Measurements from ENCODE around the gene KRT3.
"Not testable (repeated sequence)": the region's sequence is repeated elsewhere in the genome, so short reads cannot be mapped to it uniquely, and the experiment has no call there.

Gene KRT3

GRCh38 chr12:52753283-52753682 lies 42.6 kb downstream of the KRT3 start:
- CTCF ChIA-PET, result interaction anchor here (1.0 kb wide), 1 partner anchor 24 kb away, joined by 3 read pairs; no protein-coding TSS in a partner anchor
- no peak for TF ChIP-seq CTCF (IDR thresholded peaks at IDR 0.05; ENCODE audit: control extremely low read depth, extremely low read depth, low read depth, missing control alignments)
- DNase-seq (ENCODE audit: extremely low spot score), result no peak
- POLR2A ChIA-PET, result no interaction called here

GRCh38 chr12:52752516-52752915 lies 43.4 kb downstream of the KRT3 start:
- CTCF ChIA-PET, result interaction anchor here (1.0 kb wide), 1 partner anchor 23 kb away, joined by 3 read pairs; no protein-coding TSS in a partner anchor

GRCh38 chr12:52751795-52752194 lies 44.1 kb downstream of the KRT3 start:
- ChIA-PET CTCF (interaction anchor here (0.9 kb wide), 1 partner anchor 127 kb away, joined by 3 read pairs; no protein-coding TSS in a partner anchor), POLR2A (no interaction called here)
- no peak for DNase-seq (ENCODE audit: extremely low spot score)
- TF ChIP-seq CTCF (IDR thresholded peaks at IDR 0.05; ENCODE audit: control extremely low read depth, extremely low read depth, low read depth, missing control alignments), result no peak

More at GRCh38 chr12:52752516-52752915, 43.4 kb downstream of the KRT3 start:
- POLR2A ChIA-PET, result no interaction called here
- TF ChIP-seq CTCF (IDR thresholded peaks at IDR 0.05; ENCODE audit: control extremely low read depth, extremely low read depth, low read depth, missing control alignments), result no peak
- DNase-seq (ENCODE audit: extremely low spot score), result no peak

- CTCF ChIA-PET; POLR2A ChIA-PET; DNase-seq (ENCODE audit: extremely low spot score): not testable (repeated sequence)
Measured at GRCh38 chr12:52750532-52750931, 45.4 kb downstream of the KRT3 start.

- no peak for TF ChIP-seq CTCF (IDR thresholded peaks at IDR 0.05; ENCODE audit: control extremely low read depth, extremely low read depth, low read depth, missing control alignments)
- no peak for DNase-seq (ENCODE audit: extremely low spot score)
- CTCF ChIA-PET, result no interaction called here
- POLR2A ChIA-PET, result no interaction called here
Measured at GRCh38 chr12:52749827-52750226, 46.1 kb downstream of the KRT3 start.

- TF ChIP-seq CTCF (IDR thresholded peaks at IDR 0.05; ENCODE audit: control extremely low read depth, extremely low read depth, low read depth, missing control alignments), result no peak
Measured at GRCh38 chr12:52748578-52748977, 47.3 kb downstream of the KRT3 start.

GRCh38 chr12:52745554-52745953 lies 50.4 kb downstream of the KRT3 start:
- ChIA-PET CTCF (no interaction called here), POLR2A (no interaction called here)
- TF ChIP-seq CTCF (IDR thresholded peaks at IDR 0.05; ENCODE audit: control extremely low read depth, extremely low read depth, low read depth, missing control alignments), result no peak
- DNase-seq (ENCODE audit: extremely low spot score), result no peak

More at GRCh38 chr12:52748578-52748977, 47.3 kb downstream of the KRT3 start:
- ChIA-PET POLR2A (no interaction called here), CTCF (no interaction called here)
- DNase-seq (ENCODE audit: extremely low spot score), result no peak
